ENCODE measurements around the gene HAO2. TPM values are rescaled to one million over a fixed set of nuclear protein-coding genes. Genes with fewer than 3 reads are reported as not detected.

Gene HAO2
- total RNA-seq, 1 experiment from 2014 or later, result not detected

DNA sequence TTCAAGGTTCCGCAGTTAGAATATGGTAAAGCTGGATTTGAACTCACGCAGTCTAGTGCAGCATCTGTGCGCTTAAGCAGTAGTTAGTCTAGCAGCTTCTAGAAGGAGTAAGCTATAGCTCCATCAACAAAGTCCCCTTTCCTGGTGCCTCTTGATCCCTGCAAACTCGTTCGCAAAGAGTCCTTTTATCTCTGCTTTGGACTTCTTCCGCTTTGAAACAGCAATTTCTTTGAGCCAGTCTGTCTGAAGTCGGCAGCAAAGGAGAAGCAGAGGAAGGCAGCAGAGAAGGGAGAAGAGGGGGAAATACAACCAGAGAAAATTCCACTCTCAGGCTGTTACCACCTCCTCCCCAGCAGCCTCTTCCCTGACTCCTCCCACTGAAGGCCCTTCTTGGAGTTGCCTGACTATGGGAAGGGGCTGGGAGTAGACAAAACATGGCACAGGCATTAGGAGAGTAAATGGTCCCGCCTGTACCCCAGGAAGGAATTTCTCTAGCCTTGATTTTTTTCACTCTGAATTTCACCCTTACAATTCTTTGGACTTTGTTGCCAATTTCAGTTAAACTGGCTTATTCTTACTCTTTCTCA, 72.2 kb downstream of the HAO2 start:
- Mint-ChIP-seq H3K4me3 (ENCODE audit: low read depth, unreplicated experiment) (no peak overlapping the region), H3K27me3 (ENCODE audit: unreplicated experiment) (peaks cover 82% of the 10 kb centered on the region), H3K27ac (ENCODE audit: unreplicated experiment) (no peak overlapping the region), H3K36me3 (ENCODE audit: insufficient read depth, unreplicated experiment) (no peaks in the 10 kb centered on the region), H3K9me3 (ENCODE audit: low read depth, unreplicated experiment) (no peaks in the 10 kb centered on the region), H3K4me1 (ENCODE audit: low read depth, unreplicated experiment) (no peaks in the 10 kb centered on the region)
- TF ChIP-seq, protein P1, sequence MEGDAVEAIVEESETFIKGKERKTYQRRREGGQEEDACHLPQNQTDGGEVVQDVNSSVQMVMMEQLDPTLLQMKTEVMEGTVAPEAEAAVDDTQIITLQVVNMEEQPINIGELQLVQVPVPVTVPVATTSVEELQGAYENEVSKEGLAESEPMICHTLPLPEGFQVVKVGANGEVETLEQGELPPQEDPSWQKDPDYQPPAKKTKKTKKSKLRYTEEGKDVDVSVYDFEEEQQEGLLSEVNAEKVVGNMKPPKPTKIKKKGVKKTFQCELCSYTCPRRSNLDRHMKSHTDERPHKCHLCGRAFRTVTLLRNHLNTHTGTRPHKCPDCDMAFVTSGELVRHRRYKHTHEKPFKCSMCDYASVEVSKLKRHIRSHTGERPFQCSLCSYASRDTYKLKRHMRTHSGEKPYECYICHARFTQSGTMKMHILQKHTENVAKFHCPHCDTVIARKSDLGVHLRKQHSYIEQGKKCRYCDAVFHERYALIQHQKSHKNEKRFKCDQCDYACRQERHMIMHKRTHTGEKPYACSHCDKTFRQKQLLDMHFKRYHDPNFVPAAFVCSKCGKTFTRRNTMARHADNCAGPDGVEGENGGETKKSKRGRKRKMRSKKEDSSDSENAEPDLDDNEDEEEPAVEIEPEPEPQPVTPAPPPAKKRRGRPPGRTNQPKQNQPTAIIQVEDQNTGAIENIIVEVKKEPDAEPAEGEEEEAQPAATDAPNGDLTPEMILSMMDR (IDR thresholded peaks at IDR 0.05; ENCODE audit: unreplicated experiment), result no peak
- CTCF ChIA-PET, result no interaction called here
- intact Hi-C loops (cut with micrococcal nuclease; ENCODE audit: unreplicated experiment), result no loop called here
- DNase-seq, result no peak
- no TSS peak for BruUV-seq (replicated peaks)

GRCh38 chr1:119442756-119443155, 74.2 kb downstream of the HAO2 start:
- intact Hi-C loops (cut with micrococcal nuclease; ENCODE audit: unreplicated experiment), result no loop called here
- Mint-ChIP-seq H3K4me3 (ENCODE audit: low read depth, unreplicated experiment) (no peak overlapping the region), H3K27ac (ENCODE audit: unreplicated experiment) (no peak overlapping the region), H3K36me3 (ENCODE audit: insufficient read depth, unreplicated experiment) (no peaks in the 10 kb centered on the region), H3K27me3 (ENCODE audit: unreplicated experiment) (peaks cover 86% of the 10 kb centered on the region), H3K9me3 (ENCODE audit: low read depth, unreplicated experiment) (no peaks in the 10 kb centered on the region), H3K4me1 (ENCODE audit: low read depth, unreplicated experiment) (no peaks in the 10 kb centered on the region)
- CTCF ChIA-PET, result no interaction called here
- DNase-seq, result no peak
- TF ChIP-seq, protein P1 (IDR thresholded peaks at IDR 0.05; ENCODE audit: unreplicated experiment), result no peak
- no TSS peak for BruUV-seq (replicated peaks)

Other genes starting within 250 kb of the HAO2 start
- 7.8 and 8.8 TPM in 2 replicates for gene WARS2, start 228.1 kb upstream of the HAO2 start, total RNA-seq (2022)
- gene HSD3B2, start 46.4 kb downstream of the HAO2 start, total RNA-seq (2022), result not detected in 2 replicates
- not detected in 2 replicates for gene HSD3B1, start 138.4 kb downstream of the HAO2 start, total RNA-seq (2022)

All from Calu3 (cell line).